ENCODE measurements around the gene TCEAL9. TPM values are rescaled to one million over a fixed set of nuclear protein-coding genes. Genes with fewer than 3 reads are reported as not detected.

TCEAL9 gene
- total and polyA plus RNA-seq, 12 donors: 91.8 to 388 (median 153) TPM

DNA sequence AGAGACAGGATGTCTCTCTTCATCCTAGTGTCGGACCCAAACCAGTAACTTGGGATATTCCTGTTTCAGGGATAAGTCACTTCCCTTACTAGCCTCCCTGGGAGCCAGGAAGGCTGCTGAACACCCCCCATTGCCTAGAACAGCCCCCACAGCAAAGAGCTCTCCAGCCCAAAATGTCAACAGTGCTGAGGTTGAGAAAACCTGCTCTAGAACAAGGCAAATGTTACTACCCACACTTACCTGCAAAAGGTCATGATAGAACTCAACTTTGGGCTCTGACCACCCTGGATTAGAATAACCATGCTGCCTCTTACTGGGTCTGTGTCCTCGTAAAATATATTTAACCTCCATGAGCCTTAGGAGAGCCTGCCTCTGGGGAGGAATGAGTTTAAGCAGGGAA lies 40.4 kb downstream of the TCEAL9 start:
- WGBS, 4 donors: 60 to 100% (median 69%) methylated on average over 1 to 2 of the region's 2 CpGs
- TF ChIP-seq POLR2A (IDR thresholded peaks at IDR 0.05): no peak
- TF ChIP-seq, protein P1, sequence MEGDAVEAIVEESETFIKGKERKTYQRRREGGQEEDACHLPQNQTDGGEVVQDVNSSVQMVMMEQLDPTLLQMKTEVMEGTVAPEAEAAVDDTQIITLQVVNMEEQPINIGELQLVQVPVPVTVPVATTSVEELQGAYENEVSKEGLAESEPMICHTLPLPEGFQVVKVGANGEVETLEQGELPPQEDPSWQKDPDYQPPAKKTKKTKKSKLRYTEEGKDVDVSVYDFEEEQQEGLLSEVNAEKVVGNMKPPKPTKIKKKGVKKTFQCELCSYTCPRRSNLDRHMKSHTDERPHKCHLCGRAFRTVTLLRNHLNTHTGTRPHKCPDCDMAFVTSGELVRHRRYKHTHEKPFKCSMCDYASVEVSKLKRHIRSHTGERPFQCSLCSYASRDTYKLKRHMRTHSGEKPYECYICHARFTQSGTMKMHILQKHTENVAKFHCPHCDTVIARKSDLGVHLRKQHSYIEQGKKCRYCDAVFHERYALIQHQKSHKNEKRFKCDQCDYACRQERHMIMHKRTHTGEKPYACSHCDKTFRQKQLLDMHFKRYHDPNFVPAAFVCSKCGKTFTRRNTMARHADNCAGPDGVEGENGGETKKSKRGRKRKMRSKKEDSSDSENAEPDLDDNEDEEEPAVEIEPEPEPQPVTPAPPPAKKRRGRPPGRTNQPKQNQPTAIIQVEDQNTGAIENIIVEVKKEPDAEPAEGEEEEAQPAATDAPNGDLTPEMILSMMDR (IDR thresholded peaks at IDR 0.05): no peak
- Histone ChIP-seq H3K36me3 (replicated peaks in 1 of 2) (no peaks in the 10 kb centered on the region), H3K4me3 (no peak overlapping the region), H3K9me3 (replicated peaks in 1 of 3) (no peaks in the 10 kb centered on the region), H3K4me1 (replicated peaks in 1 of 2) (no peaks in the 10 kb centered on the region), H3K27me3 (peaks cover 4% of the 10 kb centered on the region), H3K27ac (no peak overlapping the region)
- no peak for DNase-seq
- intact Hi-C loops (cut with DNase I): no loop called here

DNA sequence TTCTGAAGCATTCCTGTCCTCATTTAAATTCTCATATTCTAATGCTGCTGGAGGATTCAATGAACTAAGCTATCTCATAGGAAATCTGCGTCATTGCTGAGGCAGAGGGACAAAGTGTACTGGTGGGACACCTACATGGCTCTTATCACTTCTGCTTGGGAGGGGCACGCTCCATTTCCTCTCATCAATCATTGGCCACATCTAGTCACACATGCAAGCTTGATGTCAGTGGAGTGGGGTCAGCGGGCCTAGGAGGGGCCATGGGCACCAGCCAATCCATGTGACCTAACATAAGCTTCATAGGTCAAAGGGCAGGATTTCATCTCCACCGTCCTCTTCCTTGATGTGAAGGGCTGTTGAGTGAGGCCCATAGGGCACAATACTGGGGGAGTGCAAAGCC lies 41.4 kb downstream of the TCEAL9 start:
- TF ChIP-seq, protein P1 (IDR thresholded peaks at IDR 0.05): no peak
- TF ChIP-seq POLR2A (IDR thresholded peaks at IDR 0.05): no peak
- no peak overlapping the region for H3K27ac ChIP-seq
- H3K4me3 ChIP-seq: no peak overlapping the region
- no peaks in the 10 kb centered on the region for H3K36me3 ChIP-seq (replicated peaks in 1 of 2)
- H3K9me3 ChIP-seq (replicated peaks in 1 of 3): no peaks in the 10 kb centered on the region
- no peaks in the 10 kb centered on the region for H3K4me1 ChIP-seq (replicated peaks in 1 of 2)
- DNase-seq: no peak
- peaks cover 8% of the 10 kb centered on the region for H3K27me3 ChIP-seq
- intact Hi-C loops (cut with DNase I): no loop called here
- WGBS, 4 donors: 68 to 92% (median 78%) methylated on average over 3 to 4 of the region's 4 CpGs

DNA sequence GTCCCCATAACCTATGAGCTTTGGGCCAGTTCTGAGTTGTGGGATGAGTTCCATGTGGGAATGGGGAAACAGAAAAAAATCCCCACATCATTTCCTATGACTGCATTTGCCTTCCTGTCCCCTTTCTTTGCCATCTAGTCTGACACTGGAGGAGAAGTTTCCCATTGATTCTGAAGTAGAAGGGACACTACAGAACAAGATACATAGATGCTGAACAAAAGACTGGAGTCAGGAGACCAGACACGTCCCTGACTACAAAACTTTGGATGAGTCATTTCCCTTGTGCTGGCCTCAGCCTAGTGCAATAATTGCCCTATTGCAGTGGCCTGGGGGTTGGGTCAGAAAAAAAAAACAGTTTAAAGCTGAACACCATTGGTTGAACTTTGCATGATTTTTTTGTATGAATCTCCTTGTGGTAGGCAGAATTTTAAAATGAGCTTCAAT lies 42.1 kb downstream of the TCEAL9 start:
- H3K27me3 ChIP-seq: peaks cover 13% of the 10 kb centered on the region
- peak in 5 of 7 donors; percentile 11 to 30 (median 25) for DNase-seq
- intact Hi-C loops (cut with DNase I): no loop called here
- no peak overlapping the region for H3K4me3 ChIP-seq
- H3K9me3 ChIP-seq (replicated peaks in 1 of 3): no peaks in the 10 kb centered on the region
- no peak for TF ChIP-seq POLR2A (IDR thresholded peaks at IDR 0.05)
- TF ChIP-seq, protein P1 (IDR thresholded peaks at IDR 0.05): no peak
- H3K4me1 ChIP-seq (replicated peaks in 1 of 2): no peaks in the 10 kb centered on the region
- H3K36me3 ChIP-seq (replicated peaks in 1 of 2): no peaks in the 10 kb centered on the region
- 3 to 18% (median 13%) methylated on average over 1 of the region's 1 CpG for WGBS, 4 donors
- peak overlapping the region in 1 of 5 donors; percentile 29 for H3K27ac ChIP-seq

DNA sequence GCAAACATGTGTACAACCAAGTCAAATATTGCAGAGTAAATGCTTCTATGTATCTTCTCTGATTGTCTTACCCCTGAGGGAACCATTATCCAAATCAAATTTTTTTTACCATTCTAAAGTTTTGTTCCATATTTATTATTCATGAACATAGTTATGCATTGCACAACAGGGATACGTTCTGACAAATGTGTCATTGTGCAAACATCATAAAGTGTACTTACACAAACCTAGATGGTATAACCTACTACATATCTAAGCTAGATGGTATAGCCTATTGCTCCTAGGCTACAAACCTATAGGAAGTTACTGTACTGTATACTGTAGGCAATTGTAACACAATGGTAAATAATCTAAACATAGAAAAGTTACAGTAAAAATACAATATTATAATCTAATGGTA lies 43.4 kb downstream of the TCEAL9 start:
- no peak for DNase-seq
- H3K9me3 ChIP-seq (replicated peaks in 1 of 3): no peaks in the 10 kb centered on the region
- no peaks in the 10 kb centered on the region for H3K4me1 ChIP-seq (replicated peaks in 1 of 2)
- TF ChIP-seq POLR2A (IDR thresholded peaks at IDR 0.05): no peak
- TF ChIP-seq, protein P1 (IDR thresholded peaks at IDR 0.05): no peak
- WGBS, 4 donors: 15 to 50% (median 39%) methylated on average over 1 of the region's 1 CpG
- H3K27me3 ChIP-seq: peaks cover 15% of the 10 kb centered on the region
- intact Hi-C loops (cut with DNase I): no loop called here
- H3K4me3 ChIP-seq: no peak overlapping the region
- no peak overlapping the region for H3K27ac ChIP-seq
- H3K36me3 ChIP-seq (replicated peaks in 1 of 2): no peaks in the 10 kb centered on the region
